ENCODE data around the gene TNS4. TPM values are rescaled to one million over a fixed set of nuclear protein-coding genes. Genes with fewer than 3 reads are reported as not detected.
A peak's percentile ranks its signal among the peaks of the same experiment; 100 is the strongest.

The TNS4 gene
- total and polyA plus RNA-seq, 9 of the 15 experiments (the other 6 are each of a cell fraction or from before 2014, with no cell fraction given): 0.04 to 0.73 (median 0.24) TPM; not detected in 1

GRCh38 chr17:40485851-40486521 is 15.4 kb downstream of the TNS4 start (continued):
- TF ChIP-seq SMARCA5 (IDR thresholded peaks at IDR 0.05) (no peak), SMARCE1 (IDR thresholded peaks at IDR 0.05) (peak; percentile 41; the same call in 1 of the 2 replicates), NR3C1 (CRISPR knock-in tag; IDR thresholded peaks at IDR 0.05) (no peak), KAT7 (CRISPR knock-in tag; IDR thresholded peaks at IDR 0.05; ENCODE audit: borderline replicate concordance) (no peak), ZC3H4 (CRISPR knock-in tag; IDR thresholded peaks at IDR 0.05; ENCODE audit: borderline replicate concordance) (no peak), STAT5B (CRISPR knock-in tag; IDR thresholded peaks at IDR 0.05) (no peak), MBD2 (IDR thresholded peaks at IDR 0.05; ENCODE audit: borderline replicate concordance, low read depth) (no peak), ZNF212 (CRISPR knock-in tag; IDR thresholded peaks at IDR 0.05) (no peak), ZNF133 (CRISPR knock-in tag; IDR thresholded peaks at IDR 0.05) (no peak), HOMEZ (CRISPR knock-in tag; IDR thresholded peaks at IDR 0.05) (no peak), THRAP3 (IDR thresholded peaks at IDR 0.05; ENCODE audit: borderline replicate concordance) (no peak), ZNF224 (CRISPR knock-in tag; IDR thresholded peaks at IDR 0.05) (no peak), SMARCC2 (IDR thresholded peaks at IDR 0.05; ENCODE audit: low read depth) (no peak), CEBPG (CRISPR knock-in tag; IDR thresholded peaks at IDR 0.05) (no peak), CEBPG (tag; conservative IDR thresholded peaks at IDR 0.05 in 1 of 2, IDR thresholded peaks at IDR 0.05 in 1 of 2) (0 out of 4 replicates have a peak, but pooled peaks of 1 of the 2 experiments have one; percentile 9), EWSR1 (IDR thresholded peaks at IDR 0.05; ENCODE audit: borderline replicate concordance, low read depth, partially characterized antibody) (no peak), TCF7 (IDR thresholded peaks at IDR 0.05; ENCODE audit: borderline replicate concordance) (no peak), ARID3A (IDR thresholded peaks at IDR 0.05; ENCODE audit: borderline replicate concordance, low read depth, low read length) (no peak), TOE1 (IDR thresholded peaks at IDR 0.05; ENCODE audit: borderline replicate concordance) (no peak), TOE1 (CRISPR knock-in tag; IDR thresholded peaks at IDR 0.05; ENCODE audit: borderline replicate concordance, low read depth) (no peak), NFIX (CRISPR knock-in tag; IDR thresholded peaks at IDR 0.05; ENCODE audit: low read depth) (no peak), PATZ1 (CRISPR knock-in tag; IDR thresholded peaks at IDR 0.05; ENCODE audit: borderline replicate concordance) (no peak), HCFC1 (IDR thresholded peaks at IDR 0.05; ENCODE audit: low read depth, low read length) (no peak), MAZ (CRISPR knock-in tag; conservative IDR thresholded peaks at IDR 0.05 in 1 of 2, IDR thresholded peaks at IDR 0.05 in 1 of 2) (no peak), STAT5A (IDR thresholded peaks at IDR 0.05; ENCODE audit: borderline replicate concordance, low read length) (no peak)

Measured in K562 (cell line).